CD4-positive, alpha-beta memory T cell (primary cell): ENCODE data around the gene DDN. TPM values are rescaled to one million over a fixed set of nuclear protein-coding genes. Genes with fewer than 3 reads are reported as not detected.

Experiments
- CTCF ChIA-PET: fragments of 350-600 bp; sonication (Branson Sonifier 250); formaldehyde crosslinking; loops from one replicate; lab custom pipeline; 2021; ENCODE audit warnings: inconsistent platforms; ENCODE audit not compliant: partially characterized antibody; lab: Charles Lee
- POLR2A ChIA-PET: fragments of 350-600 bp; sonication (Branson Sonifier 250); formaldehyde crosslinking; loops from one replicate; lab custom pipeline; 2021; ENCODE audit not compliant: partially characterized antibody; lab: Charles Lee
- DNase-seq, 5 donors: peaks; one replicate each; pipeline versions ENCODE4 v3.0.0 to v3.0.0-alpha.2; 2020 to 2022; ENCODE audit warnings: mixed read lengths in 1 of 5
- H3K27ac ChIP-seq: one replicate; pipeline ENCODE4 v1.7.0; 2013; ENCODE audit warnings: low read depth, low read length
- H3K27me3 ChIP-seq: 2 replicates; pipeline ENCODE4 v1.7.0; 2013; ENCODE audit warnings: mild to moderate bottlenecking, low read length, moderate library complexity; ENCODE audit not compliant: insufficient read depth
- H3K36me3 ChIP-seq: 2 replicates; pipeline ENCODE4 v1.7.0; 2013; ENCODE audit warnings: mild to moderate bottlenecking, low read length, moderate library complexity; ENCODE audit not compliant: insufficient read depth
- H3K4me1 ChIP-seq: 2 replicates; pipeline ENCODE4 v1.7.0; 2013; ENCODE audit warnings: mild to moderate bottlenecking, low read length, moderate library complexity; ENCODE audit not compliant: insufficient read depth
- H3K4me3 ChIP-seq, 2 donors: one replicate each; pipeline ENCODE4 v1.7.0; 2013; ENCODE audit warnings: low read length in 2 of 2, mild to moderate bottlenecking in 1 of 2
- H3K9me3 ChIP-seq, 2 donors: one replicate each; pipeline ENCODE4 v1.7.0; 2013; ENCODE audit warnings: low read length in 2 of 2, control low read depth in 1 of 2; ENCODE audit not compliant: control insufficient read depth in 1 of 2
- H3K27ac Mint-ChIP-seq, 7 donors: one replicate each; pipeline ENCODE4 v1.8.0; 2020 to 2021; ENCODE audit warnings: mixed read lengths in 7 of 7, mild to moderate bottlenecking in 6 of 7, inconsistent platforms in 3 of 7, moderate library complexity in 3 of 7
- H3K27me3 Mint-ChIP-seq, 2 donors: one replicate each; pipeline ENCODE4 v1.8.0; 2020 to 2021; ENCODE audit warnings: mixed read lengths in 2 of 2
- H3K36me3 Mint-ChIP-seq, 2 donors: one replicate each; pipeline ENCODE4 v1.8.0; 2020 to 2021; ENCODE audit warnings: mixed read lengths in 2 of 2, inconsistent platforms in 1 of 2, mild to moderate bottlenecking in 1 of 2
- H3K4me1 Mint-ChIP-seq, 4 donors: one replicate each; pipeline ENCODE4 v1.8.0; 2020 to 2021; ENCODE audit warnings: mixed read lengths in 4 of 4, mild to moderate bottlenecking in 1 of 4
- H3K4me3 Mint-ChIP-seq, 8 donors: one replicate each; pipeline ENCODE4 v1.8.0; 2020 to 2021; ENCODE audit warnings: mixed read lengths in 8 of 8, mild to moderate bottlenecking in 7 of 8, moderate library complexity in 6 of 8, inconsistent platforms in 3 of 8
- H3K9me3 Mint-ChIP-seq, 8 donors: one replicate each; pipeline ENCODE4 v1.8.0; 2020 to 2021; ENCODE audit warnings: mixed read lengths in 8 of 8, mild to moderate bottlenecking in 5 of 8, inconsistent platforms in 3 of 8, moderate library complexity in 1 of 8
- intact Hi-C: fragments of 100-400 bp; cut with micrococcal nuclease; formaldehyde crosslinking; loops from one replicate; pipeline ENCODE4 v1.15.1; 2023
- polyA plus RNA-seq, 2 donors: library from polyadenylated mRNA; unstranded; fragments of 300-500 nt; fragmentation: Illumina TruSeq; gene quantifications; one replicate each; pipeline ENCODE4 v1.2.3, GENCODE V29; 2021
- total RNA-seq, 2 experiments: library from RNA; stranded (reverse); gene quantifications; one replicate each; pipeline ENCODE4 v1.2.3, GENCODE V29; 2021

Gene DDN
- total RNA-seq, result not detected
- not detected for polyA plus RNA-seq

DNA sequence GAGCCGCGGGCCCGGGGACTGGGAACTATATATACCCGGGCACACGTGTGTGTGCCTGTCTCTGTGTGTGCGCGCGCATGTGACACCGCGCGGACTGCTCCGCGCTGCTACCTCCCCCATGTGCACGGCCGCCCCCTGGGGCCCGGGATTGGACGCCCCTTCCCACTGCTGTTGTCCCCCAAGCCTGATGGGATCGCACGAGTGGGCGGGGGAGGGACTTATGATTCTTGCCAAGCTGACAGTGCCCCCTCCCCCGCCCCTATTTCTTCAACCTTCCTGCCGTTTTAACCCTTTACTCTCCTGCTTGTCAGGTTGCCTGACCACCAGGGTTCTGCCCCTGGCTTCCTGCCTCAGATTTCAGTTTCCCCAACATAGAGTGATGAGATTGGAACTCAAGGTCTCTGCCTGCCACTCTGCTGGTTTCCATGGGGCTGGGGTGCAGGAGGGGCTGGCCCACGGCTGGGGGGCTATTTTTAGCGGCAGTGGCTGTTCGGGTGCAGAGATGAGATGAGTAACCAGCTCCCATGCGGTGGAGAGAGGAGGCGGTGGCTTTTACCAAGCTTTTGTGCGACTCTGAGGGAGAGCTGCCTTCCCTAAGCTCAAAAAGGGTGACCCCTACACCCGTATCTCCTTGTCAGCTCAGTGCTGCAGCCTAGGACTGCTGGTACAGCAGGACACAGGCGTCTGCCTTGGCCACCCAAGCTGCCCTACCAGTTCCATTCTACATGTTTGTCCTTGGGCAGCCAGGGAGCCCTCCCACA is at the start of gene DDN:
DDN (minus strand) TSS at position 5 of the 761 bp plus-strand sequence. CDS start 88 bp downstream, outside the sequence.
- peaks cover 18% of the 10 kb centered on the region for H3K36me3 ChIP-seq
- CTCF ChIA-PET, result interaction anchor here (1.1 to 14.1 kb wide), 6 partner anchors 11 to 76 kb away, joined by 3 to 244 read pairs (median 30); partner anchors contain the start of genes PRKAG1 and WNT1
- peak within 1 kb of the TSS in 1 of 2 donors; percentile 60 for H3K4me3 ChIP-seq
- Mint-ChIP-seq H3K4me3 (peak within 1 kb of the TSS; percentile 60 to 83 (median 78)), H3K27ac (peak within 1 kb of the TSS in 5 of 7 donors; percentile 27 to 83 (median 42)), H3K27me3 (peaks cover 20 to 44% of the 10 kb centered on the region in 2 donors), H3K4me1 (peaks cover 17 to 47% (median 25%) of the 10 kb centered on the region in 4 donors), H3K9me3 (no peaks in the 10 kb centered on the region), H3K36me3 (peaks cover 35 to 40% of the 10 kb centered on the region in 2 donors)
- H3K4me1 ChIP-seq, result peaks cover 42% of the 10 kb centered on the region
- intact Hi-C loops, result loop anchor here (5.0 kb wide), 1 partner anchor 63 kb away; the partner anchor contains the start of gene KMT2D
- POLR2A ChIA-PET, result interaction anchor here (0.8 to 7.3 kb wide), 4 partner anchors 15 to 90 kb away, joined by 3 to 46 read pairs (median 6); partner anchors contain the start of gene PRKAG1
- peaks cover 10% of the 10 kb centered on the region for H3K27me3 ChIP-seq
- no peak within 1 kb of the TSS for H3K27ac ChIP-seq
- DNase-seq, result peak in 4 of 5 donors; percentile 34 to 64 (median 47)
- no peaks in the 10 kb centered on the region for H3K9me3 ChIP-seq

- CTCF ChIA-PET, result interaction anchor here (0.9 to 4.0 kb wide), 4 partner anchors 10 to 40 kb away, joined by 3 to 20 read pairs (median 6); no protein-coding TSS in a partner anchor
- peaks cover 94% of the 10 kb centered on the region for H3K36me3 ChIP-seq
- POLR2A ChIA-PET, result no interaction called here
- no peaks in the 10 kb centered on the region for H3K4me1 ChIP-seq
- no peaks in the 10 kb centered on the region for H3K9me3 ChIP-seq
- intact Hi-C loops, result no loop called here
- H3K27me3 ChIP-seq, result no peaks in the 10 kb centered on the region
- Mint-ChIP-seq H3K27ac (peak overlapping the region in 1 of 7 donors; percentile 59), H3K4me3 (peak overlapping the region in 1 of 8 donors; percentile 26), H3K4me1 (peaks cover 3 to 26% (median 7%) of the 10 kb centered on the region in 4 donors), H3K27me3 (no peaks in the 10 kb centered on the region), H3K36me3 (peaks cover 64 to 92% of the 10 kb centered on the region in 2 donors), H3K9me3 (no peaks in the 10 kb centered on the region)
- no peak overlapping the region for H3K27ac ChIP-seq
- H3K4me3 ChIP-seq, result no peak overlapping the region
- no peak for DNase-seq
Observed at GRCh38 chr12:49048953-49049352, 49.8 kb upstream of the DDN start.

DNA sequence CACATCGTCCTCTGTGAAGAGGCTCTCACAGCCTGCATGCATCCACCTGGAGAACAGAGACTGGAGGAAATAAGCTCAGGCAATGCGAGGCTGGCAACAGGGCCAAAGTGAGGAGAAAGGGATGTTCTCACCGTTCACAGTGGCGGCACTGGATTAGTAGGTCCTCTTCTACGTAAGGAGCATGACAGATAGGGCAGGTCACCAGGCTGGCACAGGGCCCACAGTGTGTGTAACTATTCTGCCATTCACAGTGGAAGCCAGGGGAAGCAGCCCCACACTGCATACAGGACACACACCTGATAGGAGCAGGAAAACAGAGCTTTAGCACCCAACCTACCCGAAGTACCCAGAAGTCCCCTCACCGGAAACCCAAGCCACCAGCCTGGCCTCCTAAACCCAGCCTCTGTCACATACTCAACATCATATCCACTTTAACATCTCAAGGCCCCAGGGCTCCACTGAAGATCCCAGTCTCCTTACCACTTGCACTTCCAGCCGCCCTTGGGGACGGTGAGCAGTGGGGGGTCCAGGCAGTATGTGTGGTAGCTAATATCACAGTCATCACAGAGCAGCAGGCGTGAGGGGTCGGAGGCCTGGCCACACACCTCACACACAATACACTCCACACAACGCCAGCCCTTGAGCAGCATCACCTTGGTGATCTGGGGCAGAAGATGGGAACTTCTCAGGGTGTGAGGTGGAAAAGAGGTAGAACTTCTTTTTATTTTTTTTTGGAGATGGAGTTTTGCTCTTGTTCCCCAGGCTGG is 47.1 kb upstream of the DDN start:
- Histone ChIP-seq H3K27ac (no peak overlapping the region), H3K36me3 (peaks cover 93% of the 10 kb centered on the region), H3K9me3 (no peaks in the 10 kb centered on the region), H3K4me1 (no peaks in the 10 kb centered on the region), H3K4me3 (no peak overlapping the region), H3K27me3 (no peaks in the 10 kb centered on the region)
- Mint-ChIP-seq H3K27me3 (no peaks in the 10 kb centered on the region), H3K36me3 (peaks cover 52 to 91% of the 10 kb centered on the region in 2 donors), H3K4me1 (peaks cover 3 to 18% (median 6%) of the 10 kb centered on the region in 4 donors), H3K4me3 (no peak overlapping the region), H3K27ac (peak overlapping the region in 1 of 7 donors; percentile 57), H3K9me3 (no peaks in the 10 kb centered on the region)
- ChIA-PET POLR2A (interaction anchor here (0.6 to 1.0 kb wide), 3 partner anchors 28 to 53 kb away, joined by 3 to 4 read pairs (median 4); no protein-coding TSS in a partner anchor), CTCF (interaction anchor here (1.0 kb wide), 2 partner anchors 17 to 54 kb away, joined by 3 read pairs; no protein-coding TSS in a partner anchor)
- intact Hi-C loops, result no loop called here
- no peak for DNase-seq

GRCh38 chr12:49044660-49045059 is 45.5 kb upstream of the DDN start:
- Histone ChIP-seq H3K4me1 (no peaks in the 10 kb centered on the region), H3K27ac (no peak overlapping the region), H3K4me3 (no peak overlapping the region), H3K9me3 (no peaks in the 10 kb centered on the region), H3K27me3 (no peaks in the 10 kb centered on the region), H3K36me3 (peaks cover 88% of the 10 kb centered on the region)
- H3K4me1 Mint-ChIP-seq, result peaks cover 3 to 10% (median 4%) of the 10 kb centered on the region in 4 donors
- H3K36me3 Mint-ChIP-seq, result peaks cover 47 to 90% of the 10 kb centered on the region in 2 donors
- CTCF ChIA-PET, result interaction anchor here (0.6 to 3.0 kb wide), 20 partner anchors 11 to 105 kb away, joined by 3 to 17 read pairs (median 4); partner anchors contain the start of genes DDN and WNT1
- no peak overlapping the region for H3K4me3 Mint-ChIP-seq
- DNase-seq, result no peak
- POLR2A ChIA-PET, result interaction anchor here (0.8 kb wide), 1 partner anchor 191 kb away, joined by 3 read pairs; no protein-coding TSS in a partner anchor
- peak overlapping the region in 3 of 7 donors; percentile 37 to 92 (median 61) for H3K27ac Mint-ChIP-seq
- intact Hi-C loops, result no loop called here
- no peaks in the 10 kb centered on the region for H3K9me3 Mint-ChIP-seq
- no peaks in the 10 kb centered on the region for H3K27me3 Mint-ChIP-seq

GRCh38 chr12:49043856-49044258 is 44.7 kb upstream of the DDN start:
- peaks cover 3 to 10% (median 4%) of the 10 kb centered on the region in 4 donors for H3K4me1 Mint-ChIP-seq
- Histone ChIP-seq H3K9me3 (no peaks in the 10 kb centered on the region), H3K4me3 (no peak overlapping the region), H3K27me3 (no peaks in the 10 kb centered on the region), H3K36me3 (peaks cover 88% of the 10 kb centered on the region), H3K27ac (no peak overlapping the region), H3K4me1 (no peaks in the 10 kb centered on the region)
- no peak overlapping the region for H3K4me3 Mint-ChIP-seq
- DNase-seq, result peak; percentile 74 to 84 (median 77)
- ChIA-PET POLR2A (interaction anchor here (0.7 to 1.1 kb wide), 4 partner anchors 12 to 191 kb away, joined by 3 read pairs; no protein-coding TSS in a partner anchor), CTCF (interaction anchor here (0.6 to 3.0 kb wide), 32 partner anchors 10 to 288 kb away, joined by 3 to 17 read pairs (median 4); partner anchors contain the start of genes DDN and WNT1)
- H3K9me3 Mint-ChIP-seq, result no peaks in the 10 kb centered on the region
- intact Hi-C loops, result no loop called here
- H3K36me3 Mint-ChIP-seq, result peaks cover 47 to 86% of the 10 kb centered on the region in 2 donors
- peak overlapping the region; percentile 24 to 88 (median 75) for H3K27ac Mint-ChIP-seq
- H3K27me3 Mint-ChIP-seq, result no peaks in the 10 kb centered on the region

- Mint-ChIP-seq H3K27me3 (no peaks in the 10 kb centered on the region), H3K4me3 (no peak overlapping the region), H3K4me1 (peaks cover 3 to 10% (median 4%) of the 10 kb centered on the region in 4 donors), H3K36me3 (peaks cover 43 to 86% of the 10 kb centered on the region in 2 donors), H3K9me3 (no peaks in the 10 kb centered on the region), H3K27ac (peak overlapping the region; percentile 24 to 85 (median 74))
- Histone ChIP-seq H3K9me3 (no peaks in the 10 kb centered on the region), H3K36me3 (peaks cover 88% of the 10 kb centered on the region), H3K4me1 (no peaks in the 10 kb centered on the region), H3K27ac (no peak overlapping the region), H3K27me3 (no peaks in the 10 kb centered on the region), H3K4me3 (no peak overlapping the region)
- DNase-seq, result no peak
- intact Hi-C loops, result no loop called here
- POLR2A ChIA-PET, result interaction anchor here (0.7 to 1.4 kb wide), 4 partner anchors 11 to 47 kb away, joined by 3 read pairs; no protein-coding TSS in a partner anchor
- CTCF ChIA-PET, result interaction anchor here (0.6 to 3.0 kb wide), 29 partner anchors 9 to 288 kb away, joined by 3 to 17 read pairs (median 4); partner anchors contain the start of genes DDN and WNT1
Observed at GRCh38 chr12:49043241-49043640, 44.1 kb upstream of the DDN start.
